ENCODE data around the gene CCDC170.

The CCDC170 gene

GRCh38 chr6:151616600-151616999 is 122.8 kb downstream of the CCDC170 start:
- TF ChIP-seq CTCF (IDR thresholded peaks at IDR 0.05) = no peak

- TF ChIP-seq CTCF (IDR thresholded peaks at IDR 0.05) = no peak
Observed at GRCh38 chr6:151617539-151617938, 123.7 kb downstream of the CCDC170 start.

GRCh38 chr6:151618717-151619116 is 124.9 kb downstream of the CCDC170 start:
- TF ChIP-seq CTCF (IDR thresholded peaks at IDR 0.05) = no peak

- no peak for TF ChIP-seq CTCF (IDR thresholded peaks at IDR 0.05)
Observed at GRCh38 chr6:151620179-151620578, 126.4 kb downstream of the CCDC170 start.

GRCh38 chr6:151624071-151624470 is 130.3 kb downstream of the CCDC170 start:
- no peak for TF ChIP-seq CTCF (IDR thresholded peaks at IDR 0.05)

GRCh38 chr6:151624481-151624880 is 130.7 kb downstream of the CCDC170 start:
- no peak for TF ChIP-seq CTCF (IDR thresholded peaks at IDR 0.05)

- no peak for TF ChIP-seq CTCF (IDR thresholded peaks at IDR 0.05)
Observed at GRCh38 chr6:151624900-151625536, 131.2 kb downstream of the CCDC170 start.

All from LNCAP (cell line).